Peyer's patch (tissue), 4 donors: ENCODE data around the gene C2orf78. TPM values are rescaled to one million over a fixed set of nuclear protein-coding genes. Genes with fewer than 3 reads are reported as not detected.
"Not testable (repeated sequence)": the region's sequence is repeated elsewhere in the genome, so short reads cannot be mapped to it uniquely, and the experiment has no call there.

ENCODE experiments used
- DNase-seq, 3 donors: peaks; one replicate each; pipeline ENCODE4 v3.0.0-alpha.2; 2017 to 2019
- H3K27ac ChIP-seq, 4 donors: fragments of 200-600 bp; sonication (generic); one replicate each; pipeline ENCODE4 v1.5.1; 2016 to 2019
- H3K27me3 ChIP-seq, 2 donors: fragments of 200-600 bp; sonication (generic); one replicate each; pipeline ENCODE4 v1.5.1; 2019
- H3K36me3 ChIP-seq, 3 donors: fragments of 200-600 bp; sonication (generic); one replicate each; pipeline ENCODE4 v1.5.1; 2016 to 2019
- H3K4me1 ChIP-seq, 4 donors: fragments of 200-600 bp; sonication (generic); one replicate each; pipeline ENCODE4 v1.5.1; 2016 to 2019
- H3K4me3 ChIP-seq, 4 donors: fragments of 200-600 bp; sonication (generic); 1 replicate in 3 of 4; 2 replicates in 1 of 4; pipeline ENCODE4 v1.5.1; 2016 to 2019; ENCODE audit warnings: mild to moderate bottlenecking in 1 of 4
- H3K9me3 ChIP-seq, 4 donors: fragments of 200-600 bp; sonication (generic); one replicate each; pipeline ENCODE4 v1.5.1; 2016 to 2019; ENCODE audit warnings: mild to moderate bottlenecking in 1 of 4
- POLR2A ChIP-seq, 2 donors: fragments of 450-650 bp; IDR thresholded peaks; one replicate each; pipeline ENCODE4 v1.5.1; 2017; ENCODE audit warnings: antibody characterized with exemption in 2 of 2, mild to moderate bottlenecking in 2 of 2, moderate library complexity in 2 of 2
- total RNA-seq, 4 donors: library from RNA; depleted of rRNA; stranded (reverse); fragments of >200 nt; gene quantifications; one replicate each; pipeline ENCODE4 v1.1.0, GENCODE V29; 2016
- TF ChIP-seq, protein P1 (sequence below), 6 experiments: fragments of 450-650 bp in 4 of 6; fragments of 200-600 bp in 2 of 6; sonication (generic) in 1 of 6; IDR thresholded peaks; one replicate each; pipeline ENCODE4 v1.5.1; 2017 to 2019; ENCODE audit warnings: antibody characterized with exemption in 6 of 6, mild to moderate bottlenecking in 3 of 6, moderate library complexity in 1 of 6

Gene C2orf78
- total RNA-seq, 4 donors from 2014 or later, result not detected

DNA sequence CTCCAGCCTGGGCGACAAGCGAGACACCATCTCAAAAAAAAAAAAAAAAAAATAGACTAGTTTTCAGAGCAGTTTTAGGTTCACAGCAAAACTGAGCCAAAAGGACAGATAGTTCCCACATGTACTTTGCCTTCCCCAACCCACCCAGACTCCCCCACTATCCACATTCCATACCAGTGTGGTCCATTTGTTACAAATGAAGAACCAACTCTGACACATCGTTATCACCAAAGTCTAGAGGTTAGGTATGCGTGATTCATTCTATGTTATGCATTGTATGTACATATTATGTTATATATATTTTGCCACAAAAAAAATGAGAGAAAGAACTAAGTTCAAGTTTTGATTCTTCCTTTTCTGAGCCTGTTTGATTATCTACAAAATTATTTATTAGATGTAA, 7.6 kb upstream of the C2orf78 start:
- H3K9me3 ChIP-seq, result no peaks in the 10 kb centered on the region
- H3K36me3 ChIP-seq, result peaks cover 0 to 58% (median 3%) of the 10 kb centered on the region in 3 donors
- H3K27ac ChIP-seq, result no peak overlapping the region
- DNase-seq, result no peak
- no peak overlapping the region for H3K4me3 ChIP-seq
- TF ChIP-seq, protein P1, sequence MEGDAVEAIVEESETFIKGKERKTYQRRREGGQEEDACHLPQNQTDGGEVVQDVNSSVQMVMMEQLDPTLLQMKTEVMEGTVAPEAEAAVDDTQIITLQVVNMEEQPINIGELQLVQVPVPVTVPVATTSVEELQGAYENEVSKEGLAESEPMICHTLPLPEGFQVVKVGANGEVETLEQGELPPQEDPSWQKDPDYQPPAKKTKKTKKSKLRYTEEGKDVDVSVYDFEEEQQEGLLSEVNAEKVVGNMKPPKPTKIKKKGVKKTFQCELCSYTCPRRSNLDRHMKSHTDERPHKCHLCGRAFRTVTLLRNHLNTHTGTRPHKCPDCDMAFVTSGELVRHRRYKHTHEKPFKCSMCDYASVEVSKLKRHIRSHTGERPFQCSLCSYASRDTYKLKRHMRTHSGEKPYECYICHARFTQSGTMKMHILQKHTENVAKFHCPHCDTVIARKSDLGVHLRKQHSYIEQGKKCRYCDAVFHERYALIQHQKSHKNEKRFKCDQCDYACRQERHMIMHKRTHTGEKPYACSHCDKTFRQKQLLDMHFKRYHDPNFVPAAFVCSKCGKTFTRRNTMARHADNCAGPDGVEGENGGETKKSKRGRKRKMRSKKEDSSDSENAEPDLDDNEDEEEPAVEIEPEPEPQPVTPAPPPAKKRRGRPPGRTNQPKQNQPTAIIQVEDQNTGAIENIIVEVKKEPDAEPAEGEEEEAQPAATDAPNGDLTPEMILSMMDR (IDR thresholded peaks at IDR 0.05), result no peak
- TF ChIP-seq POLR2A (IDR thresholded peaks at IDR 0.05), result no peak
- peaks cover 0 to 12% (median 6%) of the 10 kb centered on the region in 4 donors for H3K4me1 ChIP-seq
- no peaks in the 10 kb centered on the region for H3K27me3 ChIP-seq

DNA sequence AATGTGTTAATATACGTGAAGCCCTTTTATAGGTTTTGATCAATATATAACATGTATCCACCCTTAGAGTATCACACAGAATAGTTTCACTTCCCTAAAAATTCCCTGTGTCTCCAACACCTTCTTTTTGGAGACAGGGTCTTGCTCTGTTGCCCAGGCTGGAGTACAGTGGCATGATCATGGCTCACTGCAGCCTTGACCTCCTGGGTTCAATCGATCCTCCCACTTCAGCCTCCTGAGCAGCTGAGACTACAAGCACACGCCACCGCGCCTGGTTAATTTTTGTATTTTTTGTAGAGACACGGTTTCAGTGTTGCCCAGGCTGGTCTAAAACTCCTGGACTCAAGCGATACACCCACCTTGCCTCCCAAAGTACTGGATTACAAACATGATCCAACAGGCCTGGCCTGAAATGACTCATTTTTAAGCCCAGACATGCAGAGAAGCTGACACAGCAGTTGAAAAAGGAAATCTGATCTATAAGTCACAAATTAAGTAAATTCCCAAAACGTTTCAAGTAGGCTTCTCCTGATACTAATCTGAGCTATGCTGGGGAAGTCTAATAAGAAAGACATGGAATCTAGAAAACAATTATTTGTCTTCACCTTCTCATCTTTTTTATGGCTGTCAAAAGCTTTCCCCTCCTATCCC, 7.0 kb upstream of the C2orf78 start:
- Histone ChIP-seq H3K4me1 (peaks cover 0 to 12% (median 6%) of the 10 kb centered on the region in 4 donors), H3K4me3 (no peak overlapping the region), H3K27ac (no peak overlapping the region), H3K27me3 (no peaks in the 10 kb centered on the region), H3K36me3 (peaks cover 0 to 52% (median 3%) of the 10 kb centered on the region in 3 donors), H3K9me3 (no peaks in the 10 kb centered on the region)
- DNase-seq, result no peak
- no peak for TF ChIP-seq POLR2A (IDR thresholded peaks at IDR 0.05)
- TF ChIP-seq, protein P1 (IDR thresholded peaks at IDR 0.05), result no peak

DNA sequence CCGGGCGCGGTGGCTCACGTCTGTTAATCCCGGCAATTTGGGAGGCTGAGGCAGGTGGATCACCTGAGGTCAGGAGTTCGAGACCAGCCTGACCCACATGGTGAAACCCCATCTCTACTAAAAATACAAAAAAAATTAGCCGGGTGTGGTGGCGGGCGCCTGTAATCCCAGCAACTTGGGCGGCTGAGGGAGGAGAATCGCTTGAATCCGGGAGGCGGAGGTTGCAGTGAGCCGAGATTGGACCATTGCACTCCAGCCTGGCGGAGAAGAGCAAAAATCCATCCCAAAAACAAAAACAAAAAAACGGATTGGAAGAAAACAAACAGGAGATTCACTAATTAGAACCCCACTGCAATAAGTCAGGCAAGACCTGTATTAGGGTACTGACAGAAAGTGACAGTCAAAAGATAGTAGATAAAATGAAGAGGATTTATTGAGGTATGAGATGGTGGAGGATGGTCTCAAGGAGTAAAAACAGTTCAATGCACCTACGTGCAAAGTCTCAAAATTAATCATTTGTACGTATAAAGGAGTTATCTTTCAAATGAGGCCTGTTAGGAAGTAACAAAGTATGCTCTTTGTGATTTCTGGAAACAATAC, 5.0 kb upstream of the C2orf78 start:
- H3K9me3 ChIP-seq, DNase-seq, H3K27me3 ChIP-seq: not testable (repeated sequence)
- H3K4me3 ChIP-seq, result peak overlapping the region; percentile 69 to 95 (median 86)
- peaks cover 0 to 12% (median 6%) of the 10 kb centered on the region in 4 donors for H3K4me1 ChIP-seq
- H3K36me3 ChIP-seq, result peaks cover 0 to 33% (median 3%) of the 10 kb centered on the region in 3 donors
- H3K27ac ChIP-seq, result peak overlapping the region in 3 of 4 donors; percentile 89 to 91 (median 90)

DNA sequence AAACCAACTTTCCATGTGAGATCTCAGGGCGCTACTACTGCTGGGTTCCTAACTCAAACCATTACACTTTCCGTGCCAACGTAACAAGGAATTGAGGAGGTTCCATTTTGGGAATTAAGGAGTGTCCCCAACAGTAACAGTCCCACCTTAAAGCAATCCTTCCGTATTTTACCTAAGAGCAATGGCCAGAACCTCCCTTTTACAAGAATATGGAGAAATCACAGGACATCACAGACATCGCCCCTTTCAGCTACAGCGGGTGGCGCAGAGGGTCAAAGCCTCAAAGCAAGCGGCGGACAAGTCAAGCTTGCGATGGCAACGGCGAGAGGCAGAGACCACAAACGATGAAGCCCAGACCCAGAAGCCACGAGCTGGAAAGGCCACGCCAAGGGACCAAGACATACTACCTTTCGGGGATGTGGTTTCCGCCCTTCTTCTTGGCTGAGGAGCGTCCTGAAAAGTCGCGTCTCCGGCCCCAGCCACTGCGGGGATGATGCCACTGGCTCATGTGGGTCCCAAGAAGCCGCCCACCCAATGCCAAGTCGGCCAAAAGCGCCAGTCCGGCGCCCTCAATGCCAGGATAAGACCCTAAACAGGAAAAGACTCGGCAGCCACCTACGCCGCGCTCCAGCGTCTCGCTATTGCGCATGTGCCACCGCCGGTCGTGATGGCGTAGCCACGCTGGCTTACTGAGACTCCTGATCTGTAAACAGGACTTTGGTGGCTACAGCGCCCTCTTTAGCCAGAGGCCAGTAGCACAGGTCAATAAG, 4.3 kb upstream of the C2orf78 start, which contains the start of gene DUSP11:
DUSP11 (minus strand) TSS at position 637 of the 770 bp plus-strand sequence; CDS start at position 508, 129 bp downstream.
- peak; percentile 95 to 99 (median 97) for DNase-seq
- Histone ChIP-seq H3K4me3 (peak within 1 kb of the TSS; percentile 69 to 95 (median 86)), H3K27ac (peak within 1 kb of the TSS; percentile 88 to 91 (median 90)), H3K27me3 (no peaks in the 10 kb centered on the region), H3K4me1 (peaks cover 0 to 12% (median 6%) of the 10 kb centered on the region in 4 donors), H3K36me3 (peaks cover 0 to 26% (median 3%) of the 10 kb centered on the region in 3 donors), H3K9me3 (no peaks in the 10 kb centered on the region)
- TF ChIP-seq, protein P1 (IDR thresholded peaks at IDR 0.05), result peak; percentile 77 to 96 (median 91)
- peak; percentile 50 to 65 for TF ChIP-seq POLR2A (IDR thresholded peaks at IDR 0.05)

DNA sequence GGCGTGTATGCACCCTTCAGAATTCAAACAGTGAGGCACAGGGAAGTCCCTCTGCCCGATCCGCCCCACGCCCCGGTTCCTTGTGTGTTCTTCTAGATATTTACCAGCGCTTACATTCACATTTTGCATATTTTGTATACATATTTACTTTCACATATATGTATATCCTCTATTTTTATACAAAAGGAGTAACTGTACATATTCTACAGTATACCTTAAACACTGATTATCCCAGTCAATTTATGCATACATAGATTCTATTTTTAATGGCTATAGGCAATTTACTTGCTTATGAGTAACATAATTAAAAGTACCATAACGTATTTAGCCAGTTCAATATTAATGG, 3.8 kb upstream of the C2orf78 start:
- Histone ChIP-seq H3K36me3 (peaks cover 0 to 21% (median 3%) of the 10 kb centered on the region in 3 donors), H3K27ac (peak overlapping the region in 3 of 4 donors; percentile 89 to 91 (median 90)), H3K4me1 (peaks cover 0 to 12% (median 6%) of the 10 kb centered on the region in 4 donors), H3K27me3 (no peaks in the 10 kb centered on the region), H3K9me3 (no peaks in the 10 kb centered on the region), H3K4me3 (peak overlapping the region; percentile 69 to 95 (median 86))
- TF ChIP-seq, protein P1 (IDR thresholded peaks at IDR 0.05), result no peak
- TF ChIP-seq POLR2A (IDR thresholded peaks at IDR 0.05), result no peak
- DNase-seq, result no peak

DNA sequence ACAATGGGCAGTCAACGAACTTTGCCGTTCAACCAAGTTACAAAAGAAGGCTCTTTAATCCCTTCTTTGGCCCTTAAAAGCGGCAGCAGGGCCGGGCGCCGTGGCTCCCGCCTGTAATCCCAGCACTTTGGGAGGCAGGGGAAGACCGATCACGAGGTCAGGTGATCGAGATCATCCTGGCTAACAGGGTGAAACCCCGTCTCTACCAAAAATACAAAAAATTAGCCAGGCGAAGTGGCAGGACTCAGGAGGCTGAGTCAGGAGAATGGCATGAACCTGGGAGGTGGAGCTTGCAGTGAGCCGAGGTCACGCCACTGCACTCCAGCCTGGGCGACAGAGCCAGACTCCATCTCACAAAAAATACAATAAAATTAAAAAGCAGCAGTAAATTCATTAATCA, 581 bp upstream of the C2orf78 start:
- H3K36me3 ChIP-seq, H3K4me1 ChIP-seq, H3K27me3 ChIP-seq, H3K4me3 ChIP-seq, H3K27ac ChIP-seq, H3K9me3 ChIP-seq, DNase-seq: not testable (repeated sequence)
